ENCODE results near the gene ZNF70.
A peak's percentile ranks its signal among the peaks of the same experiment; 100 is the strongest.
"Not testable (repeated sequence)": the region's sequence is repeated elsewhere in the genome, so short reads cannot be mapped to it uniquely, and the experiment has no call there.

ZNF70 gene

GRCh38 chr22:23754980-23755636 is 4.2 kb upstream of the ZNF70 start:
- DNase-seq = peak; percentile 8

- no peak for DNase-seq
Observed at GRCh38 chr22:23754220-23754919, 3.5 kb upstream of the ZNF70 start, which contains the start of gene VPREB3. Gene VPREB3 (minus strand): TSS chr22:23754425. CDS start chr22:23754363, 62 bp downstream.

- no peak for DNase-seq
Observed at GRCh38 chr22:23753385-23753784, 2.5 kb upstream of the ZNF70 start.

- no peak for DNase-seq
Observed at GRCh38 chr22:23752750-23753149, 1.8 kb upstream of the ZNF70 start.

- no peak for DNase-seq
Observed at GRCh38 chr22:23752090-23752691, 1.3 kb upstream of the ZNF70 start.

GRCh38 chr22:23751441-23751996 is 607 bp upstream of the ZNF70 start:
- no peak for DNase-seq

- DNase-seq = no peak
Observed at GRCh38 chr22:23750367-23750713, 572 bp downstream of the ZNF70 start.

GRCh38 chr22:23749841-23750301 is 1.0 kb downstream of the ZNF70 start:
- no peak for DNase-seq

GRCh38 chr22:23745791-23746190 is 5.1 kb downstream of the ZNF70 start:
- DNase-seq = no peak

GRCh38 chr22:23744485-23744884 is 6.4 kb downstream of the ZNF70 start:
- DNase-seq = no peak

GRCh38 chr22:23744001-23744400 is 6.9 kb downstream of the ZNF70 start:
- no peak for DNase-seq

GRCh38 chr22:23743303-23743705 is 7.6 kb downstream of the ZNF70 start:
- DNase-seq = no peak

GRCh38 chr22:23742505-23743264 is 8.2 kb downstream of the ZNF70 start:
- no peak for DNase-seq

- DNase-seq = no peak
Observed at GRCh38 chr22:23737696-23738095, 13.2 kb downstream of the ZNF70 start.

GRCh38 chr22:23728108-23728507 is 22.8 kb downstream of the ZNF70 start:
- DNase-seq = not testable (repeated sequence)

- DNase-seq = no peak
Observed at GRCh38 chr22:23722724-23723123, 28.2 kb downstream of the ZNF70 start.

- DNase-seq = no peak
Observed at GRCh38 chr22:23722160-23722559, 28.8 kb downstream of the ZNF70 start.

- no peak for DNase-seq
Observed at GRCh38 chr22:23720855-23721254, 30.1 kb downstream of the ZNF70 start.

- no peak for DNase-seq
Observed at GRCh38 chr22:23718371-23719165, 32.3 kb downstream of the ZNF70 start.

GRCh38 chr22:23716811-23717801 is 33.8 kb downstream of the ZNF70 start:
- peak; percentile 86 for DNase-seq

All from NCI-H774 (cell line).